GM10248 (cell line): ENCODE measurements around the gene AQP1.

ENCODE experiments used
- CTCF ChIA-PET: fragments of 300-600 bp; sonication (Branson Sonifier 250); formaldehyde crosslinking; extraction: SDS; loops from one replicate; lab custom pipeline; 2021; ENCODE audit warnings: antibody characterized with exemption; lab: Yijun Ruan, JAX
- POLR2A ChIA-PET: fragments of 350-650 bp; sonication (Branson Sonifier 250); formaldehyde crosslinking; extraction: SDS; loops from one replicate; lab custom pipeline; 2020; ENCODE audit warnings: antibody characterized with exemption; lab: Yijun Ruan, JAX
- DNase-seq: peaks from one replicate; pipeline ENCODE4 v3.0.0; 2012; ENCODE audit errors: extremely low spot score
- CTCF ChIP-seq: IDR thresholded peaks from 2 replicates; pipeline ENCODE4 v1.5.1; 2012; ENCODE audit warnings: mild to moderate bottlenecking, low read depth; ENCODE audit errors: extremely low read depth, missing control alignments, control extremely low read depth

Gene AQP1

DNA sequence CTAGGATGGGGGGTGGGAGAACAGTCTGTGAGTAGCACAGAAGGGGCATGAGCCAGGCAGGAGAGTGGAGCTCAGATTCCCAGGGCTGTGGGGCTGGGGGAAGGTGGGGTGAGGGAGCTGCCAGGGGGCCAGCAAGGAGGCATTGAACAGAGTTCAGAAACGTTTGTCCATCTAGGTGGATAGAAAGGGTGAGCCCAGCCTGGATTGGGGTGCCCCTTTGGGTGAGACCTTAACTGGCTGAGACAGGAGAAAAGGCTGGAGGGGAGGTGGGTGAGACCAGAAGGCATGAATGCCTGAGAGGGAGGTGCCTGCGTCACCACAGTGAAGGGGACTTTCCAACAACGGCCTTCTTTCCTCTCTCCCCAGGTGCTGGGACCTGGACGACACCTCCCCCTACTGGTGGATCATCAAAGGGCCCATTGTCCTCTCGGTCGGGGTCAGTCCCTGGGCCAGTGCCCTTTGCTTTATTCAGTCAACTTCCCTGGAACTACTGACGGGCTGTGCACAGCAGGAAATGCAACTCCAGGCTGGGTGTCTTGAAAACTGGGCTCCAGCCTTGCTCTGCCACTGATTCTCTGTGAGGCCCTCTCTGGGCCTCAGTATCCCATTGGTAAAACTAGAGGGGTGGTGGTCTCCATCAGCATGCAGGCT is 63.1 kb downstream of the AQP1 start:
- POLR2A ChIA-PET, result no interaction called here
- DNase-seq, result peak; percentile 91
- TF ChIP-seq CTCF, result peak; percentile 76
- CTCF ChIA-PET, result interaction anchor here (0.8 to 8.8 kb wide), 25 partner anchors 9 to 766 kb away, joined by 3 to 63 read pairs (median 4); partner anchors contain the start of gene GHRHR
